Tibial nerve (tissue), 4 donors: ENCODE measurements around the gene SSR1. TPM values are rescaled to one million over a fixed set of nuclear protein-coding genes. Genes with fewer than 3 reads are reported as not detected.
"Not testable (repeated sequence)": the region's sequence is repeated elsewhere in the genome, so short reads cannot be mapped to it uniquely, and the experiment has no call there.

Source experiments
- DNase-seq, 2 donors: peaks; one replicate each; pipeline ENCODE4 v3.0.0-alpha.2; 2019; ENCODE audit warnings: low spot score in 2 of 2
- H3K27ac ChIP-seq, 4 donors: fragments of 200-600 bp; sonication (generic) in 3 of 4; one replicate each; pipeline ENCODE4 v1.5.1; 2017 to 2019; ENCODE audit warnings: mild to moderate bottlenecking in 1 of 4
- H3K27me3 ChIP-seq, 2 donors: fragments of 200-600 bp; sonication (generic) in 1 of 2; one replicate each; pipeline versions ENCODE4 v1.5.1 to v1.6.0; 2017 to 2019
- H3K36me3 ChIP-seq, 3 donors: fragments of 200-600 bp; sonication (generic); one replicate each; pipeline ENCODE4 v1.5.1; 2018 to 2019
- H3K4me1 ChIP-seq, 4 donors: fragments of 200-600 bp; sonication (generic) in 3 of 4; one replicate each; pipeline ENCODE4 v1.5.1; 2017 to 2019
- H3K4me3 ChIP-seq, 4 donors: fragments of 200-600 bp; sonication (generic) in 3 of 4; one replicate each; pipeline ENCODE4 v1.5.1; 2017 to 2019; ENCODE audit warnings: mild to moderate bottlenecking in 1 of 4, moderate library complexity in 1 of 4
- H3K9me3 ChIP-seq, 4 donors: fragments of 200-600 bp; sonication (generic) in 3 of 4; one replicate each; pipeline ENCODE4 v1.5.1; 2017 to 2019
- EP300 ChIP-seq, 2 donors: sonication (generic); formaldehyde crosslinking; IDR thresholded peaks; one replicate each; pipeline ENCODE4 v1.6.1; 2017; ENCODE audit warnings: antibody characterized with exemption in 2 of 2, mild to moderate bottlenecking in 1 of 2
- POLR2A ChIP-seq, 2 donors: fragments of 450-650 bp; IDR thresholded peaks; one replicate each; pipeline ENCODE4 v1.6.1; 2017; ENCODE audit warnings: antibody characterized with exemption in 2 of 2, mild to moderate bottlenecking in 2 of 2, moderate library complexity in 2 of 2
- WGBS, 2 donors: methylation state at CpG; one replicate each; pipeline ENCODE4 v1.1.5; 2018; 5-methylcytosine and 5-hydroxymethylcytosine counted together
- total RNA-seq, 4 donors: library from RNA; depleted of rRNA; stranded (reverse); fragments of >200 nt; gene quantifications; one replicate each; pipeline ENCODE4 v1.1.0, GENCODE V29; 2016
- TF ChIP-seq, protein P1 (sequence below), 5 experiments: fragments of 200-600 bp in 3 of 5; fragments of 450-650 bp in 2 of 5; sonication (generic) in 3 of 5; IDR thresholded peaks; one replicate each; pipeline ENCODE4 v1.5.1; 2016 to 2019; ENCODE audit warnings: antibody characterized with exemption in 5 of 5, mild to moderate bottlenecking in 3 of 5, moderate library complexity in 2 of 5

SSR1 gene
- 10 to 100 TPM; 30.8 to 68.2 (median 51.5) TPM for total RNA-seq

- Histone ChIP-seq H3K4me1 (peaks cover 0 to 46% (median 15%) of the 10 kb centered on the region in 4 donors), H3K36me3 (peaks cover 0 to 18% (median 0%) of the 10 kb centered on the region in 3 donors), H3K27me3 (no peaks in the 10 kb centered on the region), H3K27ac (peak within 1 kb of the TSS; percentile 91 to 98 (median 96)), H3K9me3 (no peaks in the 10 kb centered on the region), H3K4me3 (peak within 1 kb of the TSS; percentile 82 to 100 (median 94))
- WGBS, 2 donors: 0% methylated on average over 34 to 78 of the region's 83 CpGs
- DNase-seq: peak; percentile 93 to 95
- TF ChIP-seq, protein P1, sequence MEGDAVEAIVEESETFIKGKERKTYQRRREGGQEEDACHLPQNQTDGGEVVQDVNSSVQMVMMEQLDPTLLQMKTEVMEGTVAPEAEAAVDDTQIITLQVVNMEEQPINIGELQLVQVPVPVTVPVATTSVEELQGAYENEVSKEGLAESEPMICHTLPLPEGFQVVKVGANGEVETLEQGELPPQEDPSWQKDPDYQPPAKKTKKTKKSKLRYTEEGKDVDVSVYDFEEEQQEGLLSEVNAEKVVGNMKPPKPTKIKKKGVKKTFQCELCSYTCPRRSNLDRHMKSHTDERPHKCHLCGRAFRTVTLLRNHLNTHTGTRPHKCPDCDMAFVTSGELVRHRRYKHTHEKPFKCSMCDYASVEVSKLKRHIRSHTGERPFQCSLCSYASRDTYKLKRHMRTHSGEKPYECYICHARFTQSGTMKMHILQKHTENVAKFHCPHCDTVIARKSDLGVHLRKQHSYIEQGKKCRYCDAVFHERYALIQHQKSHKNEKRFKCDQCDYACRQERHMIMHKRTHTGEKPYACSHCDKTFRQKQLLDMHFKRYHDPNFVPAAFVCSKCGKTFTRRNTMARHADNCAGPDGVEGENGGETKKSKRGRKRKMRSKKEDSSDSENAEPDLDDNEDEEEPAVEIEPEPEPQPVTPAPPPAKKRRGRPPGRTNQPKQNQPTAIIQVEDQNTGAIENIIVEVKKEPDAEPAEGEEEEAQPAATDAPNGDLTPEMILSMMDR (IDR thresholded peaks at IDR 0.05): peak in 1 of 5 experiments; percentile 42
- TF ChIP-seq POLR2A (IDR thresholded peaks at IDR 0.05) (peak; percentile 67 to 84), EP300 (IDR thresholded peaks at IDR 0.05) (peak; percentile 80 to 94)
Observed at GRCh38 chr6:7312616-7313504, at the start of gene SSR1. TSS of gene SSR1 (minus strand) at chr6:7313199. CDS start at chr6:7313120, 79 bp downstream.

DNA sequence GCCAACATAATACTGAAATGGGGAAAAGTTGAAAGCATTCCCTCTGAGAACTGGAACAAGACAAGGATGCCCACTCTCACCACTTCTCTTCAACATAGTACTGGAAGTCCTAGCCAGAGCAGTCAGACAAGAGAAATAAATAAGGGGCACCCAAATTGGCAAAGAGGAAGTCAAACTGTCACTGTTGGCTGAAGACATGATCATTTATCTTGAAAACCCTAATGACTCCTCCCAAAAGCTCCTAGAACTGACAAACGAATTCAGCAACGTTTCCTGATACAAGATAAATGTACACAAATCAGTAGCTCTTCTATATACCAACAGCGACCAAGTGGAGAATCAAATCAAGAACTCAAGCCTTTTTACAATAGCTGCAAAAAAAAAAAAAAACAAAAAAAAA, 38.9 kb upstream of the SSR1 start:
- H3K4me3 ChIP-seq, DNase-seq, H3K36me3 ChIP-seq, H3K4me1 ChIP-seq, H3K27me3 ChIP-seq, H3K27ac ChIP-seq, H3K9me3 ChIP-seq: not testable (repeated sequence)
- 75 to 79% methylated on average over 3 of the region's 3 CpGs for WGBS, 2 donors

- not testable (repeated sequence) for H3K9me3 ChIP-seq, H3K27me3 ChIP-seq, H3K4me1 ChIP-seq, H3K27ac ChIP-seq, DNase-seq, H3K36me3 ChIP-seq, H3K4me3 ChIP-seq
- 61 to 72% methylated on average over 1 of the region's 1 CpG for WGBS, 2 donors
Observed at GRCh38 chr6:7350591-7350990, 37.6 kb upstream of the SSR1 start.

GRCh38 chr6:7347551-7347997, 34.6 kb upstream of the SSR1 start:
- not testable (repeated sequence) for H3K27ac ChIP-seq, H3K27me3 ChIP-seq, H3K9me3 ChIP-seq, DNase-seq, H3K36me3 ChIP-seq, H3K4me1 ChIP-seq, H3K4me3 ChIP-seq
- 45 to 69% methylated on average over 2 of the region's 2 CpGs for WGBS, 2 donors

GRCh38 chr6:7344773-7345450, 31.9 kb upstream of the SSR1 start:
- not testable (repeated sequence) for H3K4me1 ChIP-seq, H3K4me3 ChIP-seq, H3K36me3 ChIP-seq, H3K9me3 ChIP-seq, H3K27me3 ChIP-seq, H3K27ac ChIP-seq, DNase-seq
- 85 to 87% methylated on average over 10 of the region's 10 CpGs for WGBS, 2 donors

DNA sequence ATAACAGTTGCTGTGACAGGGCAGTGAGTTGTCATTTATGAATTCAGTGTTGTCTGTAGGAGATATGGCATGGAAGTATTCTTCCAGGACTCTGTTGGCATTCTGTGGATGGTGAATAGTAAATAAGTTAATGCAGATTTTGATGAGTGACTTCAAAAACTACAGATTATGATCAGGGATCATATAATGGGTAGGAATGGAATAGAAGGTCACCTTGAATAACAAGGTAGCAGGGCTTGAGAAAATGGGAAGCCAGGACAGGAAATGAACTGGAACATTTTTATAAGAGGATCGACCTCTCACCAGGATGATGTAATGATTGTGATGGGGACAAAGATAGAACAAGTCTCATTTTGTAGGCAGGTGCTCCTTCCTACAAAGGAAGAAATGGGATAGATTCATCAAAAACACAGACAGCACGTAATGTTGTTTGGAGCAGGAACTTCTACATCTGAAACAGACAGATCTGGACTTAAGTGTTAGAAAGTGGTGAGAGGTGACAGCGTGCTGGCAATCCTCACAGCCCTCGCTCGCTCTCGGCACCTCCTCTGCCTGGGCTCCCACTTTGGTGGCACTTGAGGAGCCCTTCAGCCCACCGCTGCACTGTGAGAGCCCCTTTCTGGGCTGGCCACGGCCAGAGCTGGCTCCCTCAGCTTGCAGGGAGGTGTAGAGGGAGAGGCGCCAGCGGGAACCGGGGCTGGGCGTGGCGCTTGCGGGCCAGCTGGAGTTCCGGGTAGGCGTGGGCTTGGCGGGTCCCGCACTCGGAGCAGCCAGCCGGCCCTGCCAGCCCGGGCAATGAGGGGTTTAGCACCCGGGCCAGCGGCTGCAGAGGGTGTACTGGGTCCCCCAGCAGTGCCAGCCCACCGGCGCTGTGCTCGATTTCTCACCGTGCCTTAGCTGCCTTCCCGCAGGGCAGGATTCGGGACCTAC, 30.8 kb upstream of the SSR1 start:
- DNase-seq: no peak
- Histone ChIP-seq H3K36me3 (no peaks in the 10 kb centered on the region), H3K9me3 (no peaks in the 10 kb centered on the region), H3K4me3 (no peak overlapping the region), H3K27me3 (no peaks in the 10 kb centered on the region), H3K4me1 (no peaks in the 10 kb centered on the region), H3K27ac (no peak overlapping the region)
- TF ChIP-seq, protein P1 (IDR thresholded peaks at IDR 0.05): no peak
- TF ChIP-seq EP300 (IDR thresholded peaks at IDR 0.05) (no peak), POLR2A (IDR thresholded peaks at IDR 0.05) (no peak)
- WGBS, 2 donors: 92 to 94% methylated on average over 10 to 19 of the region's 29 CpGs
